Ramos (cell line): Measurements from ENCODE around the gene DEK.
"Not testable (repeated sequence)": the region's sequence is repeated elsewhere in the genome, so short reads cannot be mapped to it uniquely, and the experiment has no call there.

ENCODE experiments used
- in situ Hi-C: fragments of 300-500 bp; cut with MboI; formaldehyde crosslinking; loops from one replicate; pipeline ENCODE4 v1.14.3; 2022; ENCODE audit warnings: low sequenced_read_pairs; ENCODE audit not compliant: unreplicated experiment

The DEK gene

GRCh38 chr6:18210707-18211106 lies 53.6 kb downstream of the DEK start:
- in situ Hi-C loops = no loop called here

GRCh38 chr6:18209539-18210197 lies 54.7 kb downstream of the DEK start:
- in situ Hi-C loops = no loop called here

- in situ Hi-C loops = not testable (repeated sequence)
Observed at GRCh38 chr6:18208778-18209177, 55.6 kb downstream of the DEK start.

- in situ Hi-C loops = no loop called here
Observed at GRCh38 chr6:18207949-18208348, 56.4 kb downstream of the DEK start.

GRCh38 chr6:18207438-18207837 lies 56.9 kb downstream of the DEK start:
- in situ Hi-C loops = no loop called here

- in situ Hi-C loops = no loop called here
Observed at GRCh38 chr6:18206591-18206990, 57.7 kb downstream of the DEK start.

- in situ Hi-C loops = no loop called here
Observed at GRCh38 chr6:18204691-18205090, 59.6 kb downstream of the DEK start.

- in situ Hi-C loops = no loop called here
Observed at GRCh38 chr6:18203786-18204185, 60.5 kb downstream of the DEK start.

- in situ Hi-C loops = no loop called here
Observed at GRCh38 chr6:18192026-18192425, 72.3 kb downstream of the DEK start.

- in situ Hi-C loops = no loop called here
Observed at GRCh38 chr6:18189196-18189595, 75.1 kb downstream of the DEK start.

GRCh38 chr6:18187701-18188100 lies 76.6 kb downstream of the DEK start:
- in situ Hi-C loops = no loop called here

GRCh38 chr6:18186540-18187250 lies 77.6 kb downstream of the DEK start:
- in situ Hi-C loops = no loop called here

- in situ Hi-C loops = no loop called here
Observed at GRCh38 chr6:18186033-18186432, 78.3 kb downstream of the DEK start.

GRCh38 chr6:18185624-18186023 lies 78.7 kb downstream of the DEK start:
- in situ Hi-C loops = no loop called here

- in situ Hi-C loops = no loop called here
Observed at GRCh38 chr6:18183766-18184165, 80.6 kb downstream of the DEK start.

- in situ Hi-C loops = no loop called here
Observed at GRCh38 chr6:18182568-18182967, 81.8 kb downstream of the DEK start.

GRCh38 chr6:18179770-18180356 lies 84.5 kb downstream of the DEK start:
- in situ Hi-C loops = no loop called here

- in situ Hi-C loops = no loop called here
Observed at GRCh38 chr6:18178960-18179615, 85.2 kb downstream of the DEK start.

GRCh38 chr6:18177286-18177965 lies 86.9 kb downstream of the DEK start:
- in situ Hi-C loops = no loop called here

GRCh38 chr6:18176198-18176597 lies 88.1 kb downstream of the DEK start:
- in situ Hi-C loops = not testable (repeated sequence)
